Body of pancreas (tissue), 4 donors: Measurements from ENCODE around the gene ECSIT. TPM values are rescaled to one million over a fixed set of nuclear protein-coding genes. Genes with fewer than 3 reads are reported as not detected.

ENCODE experiments used
- ATAC-seq: fragments of 150-250 bp; one replicate; pipeline ENCODE4 v1.9.1; 2016
- DNase-seq, 4 donors: peaks; one replicate each; pipeline ENCODE4 v3.0.0-alpha.2; 2019
- H3K27ac ChIP-seq, 4 donors: fragments of 200-600 bp; sonication (generic); 1 replicate in 3 of 4; 2 replicates in 1 of 4; pipeline versions ENCODE4 v1.5.1 to v1.6.1; 2016 to 2019; ENCODE audit warnings: mild to moderate bottlenecking in 1 of 4, mixed read lengths in 1 of 4, moderate library complexity in 1 of 4
- H3K27me3 ChIP-seq, 2 donors: fragments of 200-600 bp; sonication (generic); one replicate each; pipeline ENCODE4 v1.6.0; 2016; ENCODE audit warnings: mild to moderate bottlenecking in 1 of 2
- H3K36me3 ChIP-seq, 2 donors: fragments of 200-600 bp; sonication (generic); replicated peaks in 1 of 2; 2 replicates each; pipeline ENCODE4 v1.5.1; 2016; ENCODE audit warnings: low read depth in 2 of 2; ENCODE audit not compliant: insufficient read depth in 1 of 2
- H3K4me1 ChIP-seq: fragments of 200-600 bp; sonication (generic); one replicate; pipeline ENCODE4 v1.6.0; 2016
- H3K4me3 ChIP-seq, 2 donors: fragments of 200-600 bp; sonication (generic); 1 replicate in 1 of 2; 2 replicates in 1 of 2; pipeline ENCODE4 v1.5.1; 2016 to 2019
- H3K9me3 ChIP-seq, 3 donors: fragments of 200-600 bp; sonication (generic); 1 replicate in 2 of 3; 2 replicates in 1 of 3; pipeline ENCODE4 v1.5.1; 2016
- POLR2A ChIP-seq, 3 donors: fragments of 450-650 bp; IDR thresholded peaks; one replicate each; pipeline ENCODE4 v1.6.1; 2016; ENCODE audit warnings: antibody characterized with exemption in 3 of 3, mild to moderate bottlenecking in 2 of 3
- WGBS, 2 donors: methylation state at CpG; one replicate each; pipeline ENCODE4 v1.1.5; 2017; 5-methylcytosine and 5-hydroxymethylcytosine counted together
- intact Hi-C: fragments of 100-400 bp; cut with DNase I; formaldehyde crosslinking; loops from one replicate; pipeline ENCODE4 v1.15.1; 2023
- total RNA-seq, 2 donors: library from RNA; depleted of rRNA; stranded (reverse); fragments of >200 nt; gene quantifications; one replicate each; pipeline ENCODE4 v1.1.0, GENCODE V29; 2016
- TF ChIP-seq, protein P1 (sequence below), 7 experiments: fragments of 450-650 bp in 4 of 7; fragments of 200-600 bp in 3 of 7; sonication (generic) in 3 of 7; IDR thresholded peaks; one replicate each; pipeline ENCODE4 v1.5.1; 2016 to 2019; ENCODE audit warnings: antibody characterized with exemption in 7 of 7

ECSIT gene
- total RNA-seq, 2 donors from 2014 or later, result 55.8 to 79.1 TPM

- DNase-seq, result no peak
- H3K36me3 ChIP-seq, result peaks cover 0 to 3% of the 10 kb centered on the region in 2 donors
- 80 to 81% methylated on average over 8 to 17 of the region's 18 CpGs for WGBS, 2 donors
- peaks cover 13% of the 10 kb centered on the region for H3K4me1 ChIP-seq
- no peak overlapping the region for H3K27ac ChIP-seq
- no peak overlapping the region for H3K4me3 ChIP-seq
- TF ChIP-seq POLR2A (IDR thresholded peaks at IDR 0.05), result no peak
- TF ChIP-seq, protein P1, sequence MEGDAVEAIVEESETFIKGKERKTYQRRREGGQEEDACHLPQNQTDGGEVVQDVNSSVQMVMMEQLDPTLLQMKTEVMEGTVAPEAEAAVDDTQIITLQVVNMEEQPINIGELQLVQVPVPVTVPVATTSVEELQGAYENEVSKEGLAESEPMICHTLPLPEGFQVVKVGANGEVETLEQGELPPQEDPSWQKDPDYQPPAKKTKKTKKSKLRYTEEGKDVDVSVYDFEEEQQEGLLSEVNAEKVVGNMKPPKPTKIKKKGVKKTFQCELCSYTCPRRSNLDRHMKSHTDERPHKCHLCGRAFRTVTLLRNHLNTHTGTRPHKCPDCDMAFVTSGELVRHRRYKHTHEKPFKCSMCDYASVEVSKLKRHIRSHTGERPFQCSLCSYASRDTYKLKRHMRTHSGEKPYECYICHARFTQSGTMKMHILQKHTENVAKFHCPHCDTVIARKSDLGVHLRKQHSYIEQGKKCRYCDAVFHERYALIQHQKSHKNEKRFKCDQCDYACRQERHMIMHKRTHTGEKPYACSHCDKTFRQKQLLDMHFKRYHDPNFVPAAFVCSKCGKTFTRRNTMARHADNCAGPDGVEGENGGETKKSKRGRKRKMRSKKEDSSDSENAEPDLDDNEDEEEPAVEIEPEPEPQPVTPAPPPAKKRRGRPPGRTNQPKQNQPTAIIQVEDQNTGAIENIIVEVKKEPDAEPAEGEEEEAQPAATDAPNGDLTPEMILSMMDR (IDR thresholded peaks at IDR 0.05), result no peak
- H3K27me3 ChIP-seq, result no peaks in the 10 kb centered on the region
- H3K9me3 ChIP-seq, result no peaks in the 10 kb centered on the region
- no peak for ATAC-seq
- intact Hi-C loops, result no loop called here
These were observed 21.4 kb downstream of the ECSIT start for GRCh38 chr19:11507370-11508078.

GRCh38 chr19:11506967-11507366 lies 22.0 kb downstream of the ECSIT start:
- no peak for DNase-seq
- 93% methylated on average over 3 to 6 of the region's 6 CpGs for WGBS, 2 donors
- no peaks in the 10 kb centered on the region for H3K9me3 ChIP-seq
- H3K4me1 ChIP-seq, result peaks cover 13% of the 10 kb centered on the region
- H3K36me3 ChIP-seq, result peaks cover 0 to 3% of the 10 kb centered on the region in 2 donors
- TF ChIP-seq POLR2A (IDR thresholded peaks at IDR 0.05), result no peak
- TF ChIP-seq, protein P1 (IDR thresholded peaks at IDR 0.05), result no peak
- no peak overlapping the region for H3K27ac ChIP-seq
- H3K4me3 ChIP-seq, result no peak overlapping the region
- ATAC-seq, result no peak
- intact Hi-C loops, result no loop called here
- no peaks in the 10 kb centered on the region for H3K27me3 ChIP-seq

DNA sequence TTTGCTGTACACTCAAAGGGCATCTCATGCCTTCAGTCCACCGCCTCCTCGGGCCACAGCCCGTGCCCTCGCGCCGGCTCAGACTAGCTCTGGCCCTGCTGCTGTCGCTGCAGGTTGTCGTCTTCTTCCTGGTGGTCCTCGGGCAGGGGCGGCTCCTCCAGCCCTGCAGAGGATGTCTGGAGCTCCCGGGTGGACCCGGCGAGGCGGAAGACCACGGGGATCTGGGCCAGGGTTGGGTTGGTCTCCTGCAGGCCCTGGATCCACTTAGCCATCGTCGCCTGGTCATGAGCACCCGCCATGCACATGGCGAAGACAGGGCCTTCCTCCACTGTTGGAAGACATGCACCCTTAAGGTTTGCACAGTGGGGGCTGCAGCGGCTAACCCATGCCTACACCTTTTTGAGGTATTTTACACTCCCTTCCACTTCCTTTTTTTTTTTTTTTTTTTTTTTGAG lies 22.8 kb downstream of the ECSIT start:
- H3K36me3 ChIP-seq, result peaks cover 0 to 2% of the 10 kb centered on the region in 2 donors
- peaks cover 13% of the 10 kb centered on the region for H3K4me1 ChIP-seq
- TF ChIP-seq POLR2A (IDR thresholded peaks at IDR 0.05), result no peak
- TF ChIP-seq, protein P1 (IDR thresholded peaks at IDR 0.05), result no peak
- H3K27me3 ChIP-seq, result no peaks in the 10 kb centered on the region
- H3K27ac ChIP-seq, result peak overlapping the region in 3 of 4 donors; percentile 87 to 99 (median 97)
- H3K4me3 ChIP-seq, result peak overlapping the region; percentile 85 to 91
- H3K9me3 ChIP-seq, result no peaks in the 10 kb centered on the region
- WGBS, 2 donors, result 20 to 70% methylated on average over 4 to 20 of the region's 20 CpGs
- peak; percentile 26 for ATAC-seq
- no peak for DNase-seq
- intact Hi-C loops, result no loop called here

- H3K27me3 ChIP-seq, result no peaks in the 10 kb centered on the region
- peak; percentile 81 for ATAC-seq
- peak within 1 kb of the TSS; percentile 80 to 99 (median 92) for H3K27ac ChIP-seq
- H3K4me1 ChIP-seq, result peaks cover 13% of the 10 kb centered on the region
- 0% methylated on average over 17 to 28 of the region's 65 CpGs for WGBS, 2 donors
- H3K9me3 ChIP-seq, result no peaks in the 10 kb centered on the region
- intact Hi-C loops, result no loop called here
- no peaks in the 10 kb centered on the region for H3K36me3 ChIP-seq
- peak; percentile 38 to 55 (median 41) for TF ChIP-seq POLR2A (IDR thresholded peaks at IDR 0.05)
- TF ChIP-seq, protein P1 (IDR thresholded peaks at IDR 0.05), result no peak
- peak within 1 kb of the TSS; percentile 85 to 91 for H3K4me3 ChIP-seq
- DNase-seq, result peak; percentile 92 to 95 (median 94)
These were observed 23.3 kb downstream of the ECSIT start, which contains the start of gene ZNF653 for GRCh38 chr19:11505504-11506100. ZNF653 (minus strand) TSS chr19:11505839; CDS start chr19:11505786, 53 bp downstream.
